HG02884 (cell line): Measurements from ENCODE around the gene RAD54L.
"Not testable (repeated sequence)": the region's sequence is repeated elsewhere in the genome, so short reads cannot be mapped to it uniquely, and the experiment has no call there.

Source experiments
- ATAC-seq: cut with Tn5 transposase; IDR thresholded peaks from one replicate; pipeline ENCODE4 v1.9.1; 2021; ENCODE audit warnings: mild to moderate bottlenecking, moderate library complexity; ENCODE audit not compliant: unreplicated experiment

The RAD54L gene

GRCh38 chr1:46247436-46248121 lies at the start of gene RAD54L:
Gene RAD54L (plus strand): TSS chr1:46247763. CDS start chr1:46248406, 643 bp downstream.
- ATAC-seq = peak; percentile 94

- peak; percentile 75 for ATAC-seq
Measured at GRCh38 chr1:46197964-46198811, 49.4 kb upstream of the RAD54L start, which contains the start of gene POMGNT1. Gene POMGNT1 (minus strand): TSS chr1:46198434. CDS start chr1:46197821, 613 bp downstream.

- no peak for ATAC-seq
Measured at GRCh38 chr1:46199233-46199749, 48.3 kb upstream of the RAD54L start.

- ATAC-seq = no peak
Measured at GRCh38 chr1:46203738-46204405, 43.7 kb upstream of the RAD54L start.

- no peak for ATAC-seq
Measured at GRCh38 chr1:46204406-46204742, 43.2 kb upstream of the RAD54L start.

- ATAC-seq = no peak
Measured at GRCh38 chr1:46205141-46205540, 42.4 kb upstream of the RAD54L start.

GRCh38 chr1:46205791-46206190 lies 41.8 kb upstream of the RAD54L start:
- no peak for ATAC-seq

GRCh38 chr1:46206399-46206798 lies 41.2 kb upstream of the RAD54L start:
- ATAC-seq = no peak

- no peak for ATAC-seq
Measured at GRCh38 chr1:46210561-46210960, 37.0 kb upstream of the RAD54L start.

- no peak for ATAC-seq
Measured at GRCh38 chr1:46211051-46211450, 36.5 kb upstream of the RAD54L start.

GRCh38 chr1:46215504-46215903 lies 32.1 kb upstream of the RAD54L start:
- no peak for ATAC-seq

GRCh38 chr1:46218443-46218842 lies 29.1 kb upstream of the RAD54L start:
- no peak for ATAC-seq

- no peak for ATAC-seq
Measured at GRCh38 chr1:46219551-46220520, 27.7 kb upstream of the RAD54L start.

GRCh38 chr1:46220808-46221207 lies 26.8 kb upstream of the RAD54L start:
- no peak for ATAC-seq

GRCh38 chr1:46221749-46222148 lies 25.8 kb upstream of the RAD54L start:
- ATAC-seq = no peak

GRCh38 chr1:46223055-46223454 lies 24.5 kb upstream of the RAD54L start:
- ATAC-seq = not testable (repeated sequence)

- peak; percentile 76 for ATAC-seq
Measured at GRCh38 chr1:46223472-46223943, 24.1 kb upstream of the RAD54L start.

GRCh38 chr1:46224966-46225365 lies 22.6 kb upstream of the RAD54L start:
- ATAC-seq = no peak

GRCh38 chr1:46231231-46231630 lies 16.3 kb upstream of the RAD54L start:
- ATAC-seq = not testable (repeated sequence)

GRCh38 chr1:46236882-46237281 lies 10.7 kb upstream of the RAD54L start:
- no peak for ATAC-seq
